SK-N-SH (cell line): Measurements from ENCODE around the gene ACCS. TPM values are rescaled to one million over a fixed set of nuclear protein-coding genes. Genes with fewer than 3 reads are reported as not detected.
A peak's percentile ranks its signal among the peaks of the same experiment; 100 is the strongest.

Source experiments
- CTCF ChIA-PET: fragments of 300-600, 350-600 bp; formaldehyde crosslinking; extraction: SDS; loops from one replicate; lab custom pipeline; 2021; lab: Yijun Ruan, JAX
- POLR2A ChIA-PET: fragments of 350-600 bp; sonication (Branson Sonifier 250); formaldehyde crosslinking; extraction: SDS; loops from one replicate; lab custom pipeline; 2020; ENCODE audit warnings: antibody characterized with exemption, inconsistent platforms; lab: Yijun Ruan, JAX
- DNase-seq: peaks from one replicate; pipeline ENCODE4 v3.0.0; 2012
- H2AFZ ChIP-seq: fragments of 200-600 bp; sonication (generic); 2 replicates; pipeline ENCODE4 v1.8.1; 2016; ENCODE audit warnings: antibody characterized with exemption, mild to moderate bottlenecking, low read depth
- H3F3A ChIP-seq: fragments of 200-600 bp; sonication (generic); replicated peaks from 2 replicates; pipeline ENCODE3; 2016; ENCODE audit warnings: antibody characterized with exemption, mild to moderate bottlenecking; ENCODE audit not compliant: insufficient read depth
- H3K27ac ChIP-seq, 2 experiments: fragments of 200-500 bp in 1 of 2; fragments of 200-600 bp in 1 of 2; sonication (Bioruptor generic) in 1 of 2; sonication (generic), shearing (Covaris generic) in 1 of 2; 2 replicates each; pipeline versions ENCODE4 v1.5.1 to v1.6.1; 2014 to 2016; ENCODE audit warnings: low read depth in 2 of 2, inconsistent platforms in 1 of 2, low read length in 1 of 2, mild to moderate bottlenecking in 1 of 2, mixed read lengths in 1 of 2
- H3K27me3 ChIP-seq: fragments of 200-600 bp; sonication (generic), shearing (Covaris generic); 2 replicates; pipeline ENCODE4 v1.6.1; 2016; ENCODE audit warnings: mixed run types; ENCODE audit not compliant: insufficient read depth
- H3K36me3 ChIP-seq, 2 experiments: fragments of 200-500 bp in 1 of 2; fragments of 200-600 bp in 1 of 2; sonication (Bioruptor generic) in 1 of 2; sonication (generic) in 1 of 2; replicated peaks in 1 of 2; 2 replicates each; pipeline versions ENCODE3 to v1.5.1; 2014 to 2016; ENCODE audit warnings: low read length in 1 of 2, mild to moderate bottlenecking in 1 of 2; ENCODE audit not compliant: insufficient read depth in 2 of 2, control insufficient read depth in 1 of 2
- H3K4me1 ChIP-seq, 2 experiments: fragments of 200-500 bp in 1 of 2; fragments of 200-600 bp in 1 of 2; sonication (Bioruptor generic) in 1 of 2; sonication (generic), shearing (Covaris generic) in 1 of 2; 2 replicates each; pipeline versions ENCODE4 v1.5.1 to v1.6.1; 2014 to 2016; ENCODE audit warnings: low read depth in 1 of 2, low read length in 1 of 2, mixed run types in 1 of 2; ENCODE audit not compliant: insufficient read depth in 2 of 2, control insufficient read depth in 1 of 2
- H3K4me2 ChIP-seq: fragments of 200-600 bp; sonication (generic), shearing (Covaris generic); 2 replicates; pipeline ENCODE4 v1.6.1; 2017; ENCODE audit warnings: mixed run types
- H3K4me3 ChIP-seq, 2 experiments: fragments of 200-500 bp in 1 of 2; fragments of 200-600 bp in 1 of 2; sonication (Bioruptor generic) in 1 of 2; sonication (generic), shearing (Covaris generic) in 1 of 2; 2 replicates each; pipeline versions ENCODE4 v1.5.1 to v1.8.1; 2014 to 2016; ENCODE audit warnings: low read depth in 2 of 2, inconsistent platforms in 1 of 2, low read length in 1 of 2, mild to moderate bottlenecking in 1 of 2, mixed read lengths in 1 of 2, moderate library complexity in 1 of 2
- H3K79me2 ChIP-seq: fragments of 200-600 bp; sonication (generic); 2 replicates; pipeline ENCODE4 v1.8.1; 2017; ENCODE audit warnings: mild to moderate bottlenecking; ENCODE audit not compliant: insufficient read depth
- H3K9ac ChIP-seq: fragments of 200-600 bp; sonication (generic); 2 replicates; pipeline ENCODE4 v1.6.1; 2017; ENCODE audit warnings: mixed run types
- H3K9me2 ChIP-seq: fragments of 200-600 bp; sonication (generic); 2 replicates; pipeline ENCODE4 v1.6.1; 2017; ENCODE audit warnings: mixed run types
- H3K9me3 ChIP-seq: fragments of 200-600 bp; sonication (generic); 2 replicates; pipeline ENCODE4 v1.6.1; 2017; ENCODE audit warnings: mixed run types, mild to moderate bottlenecking, moderate library complexity
- H4K20me1 ChIP-seq: fragments of 200-600 bp; sonication (generic); 2 replicates; pipeline ENCODE4 v1.6.1; 2017; ENCODE audit warnings: mild to moderate bottlenecking, mixed run types; ENCODE audit not compliant: insufficient read depth
- CHD2 ChIP-seq: fragments of 150-350 bp; IDR thresholded peaks from 2 replicates; pipeline ENCODE4 v1.6.1; 2018; ENCODE audit warnings: low read length; ENCODE audit not compliant: partially characterized antibody
- EZH2phosphoT487 ChIP-seq: fragments of 200-600 bp; sonication (generic); IDR thresholded peaks from 2 replicates; pipeline ENCODE4 v1.6.1; 2017; ENCODE audit warnings: low read depth, mixed run types, mild to moderate bottlenecking, antibody characterized with exemption, moderate library complexity, borderline replicate concordance
- JUND ChIP-seq: IDR thresholded peaks from 2 replicates; pipeline ENCODE4 v1.4.0; 2012
- MEF2A ChIP-seq: IDR thresholded peaks from 2 replicates; pipeline ENCODE4 v1.4.0; 2012; ENCODE audit warnings: low read depth, borderline replicate concordance
- NRF1 ChIP-seq: IDR thresholded peaks from 2 replicates; pipeline ENCODE4 v1.6.1; 2012; ENCODE audit warnings: low read depth, mild to moderate bottlenecking, low read length
- POLR2AphosphoS5 ChIP-seq: IDR thresholded peaks from 2 replicates; pipeline ENCODE4 v1.6.1; 2012; ENCODE audit warnings: low read depth, low read length
- TAF1 ChIP-seq: IDR thresholded peaks from 2 replicates; pipeline ENCODE4 v1.6.1; 2012; ENCODE audit warnings: low read depth, mild to moderate bottlenecking, low read length, moderate library complexity, borderline replicate concordance
- TEAD4 ChIP-seq: IDR thresholded peaks from 2 replicates; pipeline ENCODE4 v1.4.0; 2012; ENCODE audit warnings: mild to moderate bottlenecking, borderline replicate concordance; ENCODE audit not compliant: insufficient read depth
- WGBS: methylation state at CpG from one replicate; pipeline ENCODE4 v1.1.6; 2017; ENCODE audit warnings: low lambda C conversion rate; 5-methylcytosine and 5-hydroxymethylcytosine counted together
- polyA plus RNA-seq, 3 experiments: library from polyadenylated mRNA; depleted of rRNA; stranded (reverse); fragments of >200 nt; gene quantifications; 2 replicates each; pipeline ENCODE4 v1.2.3, GENCODE V29; 2012
- TF ChIP-seq, protein P1 (sequence below): IDR thresholded peaks from 2 replicates; pipeline ENCODE4 v1.6.1; 2012; ENCODE audit warnings: mild to moderate bottlenecking, low read depth, low read length, moderate library complexity
- TF ChIP-seq, protein P2 (sequence below): fragments of 150-350 bp; IDR thresholded peaks from 2 replicates; pipeline ENCODE4 v1.6.1; 2017; ENCODE audit warnings: antibody characterized with exemption, low read length, low read depth, borderline replicate concordance

ACCS gene
- polyA plus RNA-seq, 1 of the 3 experiments (the other 2 are of a cell fraction), result 28.5 TPM

DNA sequence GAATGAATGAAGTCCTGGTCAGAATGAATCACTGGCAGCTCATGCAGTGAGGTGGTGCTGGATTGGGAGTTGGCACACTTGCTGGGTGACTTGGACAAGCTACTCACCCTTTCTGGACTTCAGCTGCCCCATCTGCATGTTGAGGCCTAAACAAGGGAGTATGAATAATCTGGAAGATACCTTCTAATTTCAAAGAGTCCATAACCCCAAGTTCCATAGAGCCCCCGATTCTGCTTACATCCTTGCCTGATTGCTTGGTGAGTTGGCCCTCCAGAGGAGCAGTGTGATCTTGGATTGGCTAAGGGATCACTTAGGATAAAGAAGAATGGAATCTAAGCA is 36.6 kb upstream of the ACCS start:
- Histone ChIP-seq H3K79me2 (no peaks in the 10 kb centered on the region), H3F3A (no peaks in the 10 kb centered on the region), H3K27me3 (no peaks in the 10 kb centered on the region), H3K4me1 (peaks cover 9 to 12% of the 10 kb centered on the region in 2 experiments; a peak in 2 of 4 replicates), H3K27ac (no peak overlapping the region; a peak in 1 of 4 replicates), H3K4me2 (no peak overlapping the region), H3K36me3 (no peaks in the 10 kb centered on the region), H3K4me3 (no peak overlapping the region), H2AFZ (no peak overlapping the region), H3K9me2 (no peaks in the 10 kb centered on the region), H3K9ac (no peak overlapping the region), H4K20me1 (no peaks in the 10 kb centered on the region), H3K9me3 (peaks cover 7% of the 10 kb centered on the region)
- ChIA-PET CTCF (no interaction called here), POLR2A (no interaction called here)
- 63% methylated on average over 1 of the region's 1 CpG for WGBS
- TF ChIP-seq JUND (no peak), POLR2AphosphoS5 (no peak), TAF1 (no peak)
- TF ChIP-seq, protein P1, sequence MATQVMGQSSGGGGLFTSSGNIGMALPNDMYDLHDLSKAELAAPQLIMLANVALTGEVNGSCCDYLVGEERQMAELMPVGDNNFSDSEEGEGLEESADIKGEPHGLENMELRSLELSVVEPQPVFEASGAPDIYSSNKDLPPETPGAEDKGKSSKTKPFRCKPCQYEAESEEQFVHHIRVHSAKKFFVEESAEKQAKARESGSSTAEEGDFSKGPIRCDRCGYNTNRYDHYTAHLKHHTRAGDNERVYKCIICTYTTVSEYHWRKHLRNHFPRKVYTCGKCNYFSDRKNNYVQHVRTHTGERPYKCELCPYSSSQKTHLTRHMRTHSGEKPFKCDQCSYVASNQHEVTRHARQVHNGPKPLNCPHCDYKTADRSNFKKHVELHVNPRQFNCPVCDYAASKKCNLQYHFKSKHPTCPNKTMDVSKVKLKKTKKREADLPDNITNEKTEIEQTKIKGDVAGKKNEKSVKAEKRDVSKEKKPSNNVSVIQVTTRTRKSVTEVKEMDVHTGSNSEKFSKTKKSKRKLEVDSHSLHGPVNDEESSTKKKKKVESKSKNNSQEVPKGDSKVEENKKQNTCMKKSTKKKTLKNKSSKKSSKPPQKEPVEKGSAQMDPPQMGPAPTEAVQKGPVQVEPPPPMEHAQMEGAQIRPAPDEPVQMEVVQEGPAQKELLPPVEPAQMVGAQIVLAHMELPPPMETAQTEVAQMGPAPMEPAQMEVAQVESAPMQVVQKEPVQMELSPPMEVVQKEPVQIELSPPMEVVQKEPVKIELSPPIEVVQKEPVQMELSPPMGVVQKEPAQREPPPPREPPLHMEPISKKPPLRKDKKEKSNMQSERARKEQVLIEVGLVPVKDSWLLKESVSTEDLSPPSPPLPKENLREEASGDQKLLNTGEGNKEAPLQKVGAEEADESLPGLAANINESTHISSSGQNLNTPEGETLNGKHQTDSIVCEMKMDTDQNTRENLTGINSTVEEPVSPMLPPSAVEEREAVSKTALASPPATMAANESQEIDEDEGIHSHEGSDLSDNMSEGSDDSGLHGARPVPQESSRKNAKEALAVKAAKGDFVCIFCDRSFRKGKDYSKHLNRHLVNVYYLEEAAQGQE, result no peak
- no peak for DNase-seq

DNA sequence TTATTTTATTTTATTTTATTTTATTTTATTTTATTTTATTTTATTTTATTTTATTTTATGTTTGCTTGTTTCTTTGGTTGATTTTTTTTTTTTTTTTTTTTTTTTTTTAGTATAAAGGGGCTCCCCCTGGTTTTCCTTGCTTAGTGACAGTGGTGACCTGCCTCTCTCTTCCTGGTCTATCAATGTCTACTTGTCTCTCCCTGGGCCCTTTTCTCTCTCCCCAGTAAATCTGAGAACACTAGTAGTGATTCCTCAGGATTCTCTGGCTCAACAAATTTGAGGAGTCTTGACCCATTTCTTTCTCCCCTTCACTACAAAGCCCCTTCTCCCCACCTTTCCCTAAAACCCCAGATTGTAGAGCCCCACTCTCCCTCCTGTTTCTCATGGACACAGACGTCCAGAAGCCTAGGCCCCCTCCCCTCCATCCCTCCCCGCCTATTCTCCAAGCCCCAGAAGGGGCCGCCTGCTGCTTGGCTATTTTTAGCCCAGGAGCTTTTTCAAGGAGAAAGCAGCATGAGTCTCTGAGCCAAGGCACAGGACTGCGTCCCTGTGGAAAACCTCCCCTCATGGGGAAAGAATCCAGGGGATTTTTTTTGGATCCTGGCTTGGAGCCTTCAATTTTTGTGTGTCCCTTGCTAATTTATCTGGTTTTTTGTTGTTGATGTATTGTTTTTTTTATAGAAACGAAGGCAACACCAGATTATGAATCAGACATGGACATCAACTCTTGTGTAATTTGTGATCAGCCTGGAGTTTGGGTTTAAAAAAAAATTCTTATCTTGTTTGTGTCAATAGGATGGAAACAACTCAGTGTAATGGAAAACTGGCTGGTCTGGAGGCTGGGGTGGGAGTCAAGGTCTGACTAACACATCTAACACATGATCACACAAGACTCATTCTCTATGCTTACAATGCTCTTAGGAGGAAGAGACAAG is 35.8 kb upstream of the ACCS start:
- DNase-seq, result no peak

More for the DNA sequence above, 35.8 kb upstream of the ACCS start:
- ChIA-PET CTCF (no interaction called here), POLR2A (interaction anchor here (0.6 to 0.7 kb wide), 2 partner anchors 39 to 40 kb away, joined by 3 read pairs; no protein-coding TSS in a partner anchor)
- Histone ChIP-seq H3K4me3 (no peak overlapping the region), H3K36me3 (no peaks in the 10 kb centered on the region), H3K9me2 (no peaks in the 10 kb centered on the region), H3F3A (no peaks in the 10 kb centered on the region), H3K27me3 (no peaks in the 10 kb centered on the region), H3K4me1 (peaks cover 9 to 12% of the 10 kb centered on the region in 2 experiments; a peak in 2 of 4 replicates), H3K9me3 (peaks cover 7% of the 10 kb centered on the region; the same call in 1 of the 2 replicates), H2AFZ (peak overlapping the region; percentile 63; the same call in 1 of the 2 replicates), H3K27ac (peak overlapping the region in 1 of 2 experiments; percentile 55; a peak in 3 of 4 replicates), H4K20me1 (no peaks in the 10 kb centered on the region), H3K79me2 (no peaks in the 10 kb centered on the region), H3K9ac (no peak overlapping the region), H3K4me2 (peak overlapping the region; percentile 62; the same call in 1 of the 2 replicates)
- TF ChIP-seq TEAD4 (no peak), NRF1 (no peak), EZH2phosphoT487 (no peak), CHD2 (no peak), MEF2A (peak; percentile 77)
- TF ChIP-seq, protein P2, sequence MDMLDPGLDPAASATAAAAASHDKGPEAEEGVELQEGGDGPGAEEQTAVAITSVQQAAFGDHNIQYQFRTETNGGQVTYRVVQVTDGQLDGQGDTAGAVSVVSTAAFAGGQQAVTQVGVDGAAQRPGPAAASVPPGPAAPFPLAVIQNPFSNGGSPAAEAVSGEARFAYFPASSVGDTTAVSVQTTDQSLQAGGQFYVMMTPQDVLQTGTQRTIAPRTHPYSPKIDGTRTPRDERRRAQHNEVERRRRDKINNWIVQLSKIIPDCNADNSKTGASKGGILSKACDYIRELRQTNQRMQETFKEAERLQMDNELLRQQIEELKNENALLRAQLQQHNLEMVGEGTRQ, result no peak
- WGBS, result 31% methylated on average over 5 of the region's 5 CpGs
